ENCODE data around the gene SGSM1.

The SGSM1 gene

DNA sequence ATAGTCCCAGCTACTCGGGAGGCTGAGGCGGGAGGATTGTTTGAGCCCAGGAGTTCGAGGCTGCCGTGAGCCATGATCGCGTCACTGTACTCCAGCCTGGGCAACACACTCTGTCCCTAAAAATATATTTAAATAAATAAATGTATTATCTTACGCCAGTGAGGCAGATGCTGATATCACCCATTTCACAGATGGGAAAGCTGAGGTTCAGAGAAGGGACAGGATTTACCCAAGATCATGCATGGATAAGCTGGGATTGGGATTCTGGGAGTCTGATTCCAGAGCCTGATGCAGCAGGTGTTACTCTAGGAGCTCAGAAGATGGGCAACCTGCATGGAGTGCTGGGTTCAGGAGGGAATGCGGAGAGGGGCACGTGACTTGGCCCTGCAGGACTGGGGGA lies 17.8 kb downstream of the SGSM1 start:
- no peak overlapping the region for H3K27ac ChIP-seq (ENCODE audit: low read depth, low read length)
- H3K27me3 ChIP-seq (ENCODE audit: control insufficient read depth, low read length), result no peaks in the 10 kb centered on the region
- H3K4me2 ChIP-seq (ENCODE audit: low read length), result no peak overlapping the region
- no peaks in the 10 kb centered on the region for H3F3A ChIP-seq (ENCODE audit: control insufficient read depth, insufficient read depth)
- no peaks in the 10 kb centered on the region for H3K36me3 ChIP-seq (ENCODE audit: control insufficient read depth, low read length)
- no peaks in the 10 kb centered on the region for H3K4me1 ChIP-seq (ENCODE audit: control insufficient read depth, low read length)
- no peaks in the 10 kb centered on the region for H3K9me2 ChIP-seq (replicated peaks; ENCODE audit: control insufficient read depth, low read length)
- H3K9me3 ChIP-seq (ENCODE audit: control insufficient read depth, insufficient read depth, low read length), result no peaks in the 10 kb centered on the region
- no peaks in the 10 kb centered on the region for H4K20me1 ChIP-seq (ENCODE audit: control insufficient read depth, insufficient read depth, low read depth, low read length)
- H3K4me3 ChIP-seq (ENCODE audit: low read length), result no peak overlapping the region
- TF ChIP-seq, protein P1, sequence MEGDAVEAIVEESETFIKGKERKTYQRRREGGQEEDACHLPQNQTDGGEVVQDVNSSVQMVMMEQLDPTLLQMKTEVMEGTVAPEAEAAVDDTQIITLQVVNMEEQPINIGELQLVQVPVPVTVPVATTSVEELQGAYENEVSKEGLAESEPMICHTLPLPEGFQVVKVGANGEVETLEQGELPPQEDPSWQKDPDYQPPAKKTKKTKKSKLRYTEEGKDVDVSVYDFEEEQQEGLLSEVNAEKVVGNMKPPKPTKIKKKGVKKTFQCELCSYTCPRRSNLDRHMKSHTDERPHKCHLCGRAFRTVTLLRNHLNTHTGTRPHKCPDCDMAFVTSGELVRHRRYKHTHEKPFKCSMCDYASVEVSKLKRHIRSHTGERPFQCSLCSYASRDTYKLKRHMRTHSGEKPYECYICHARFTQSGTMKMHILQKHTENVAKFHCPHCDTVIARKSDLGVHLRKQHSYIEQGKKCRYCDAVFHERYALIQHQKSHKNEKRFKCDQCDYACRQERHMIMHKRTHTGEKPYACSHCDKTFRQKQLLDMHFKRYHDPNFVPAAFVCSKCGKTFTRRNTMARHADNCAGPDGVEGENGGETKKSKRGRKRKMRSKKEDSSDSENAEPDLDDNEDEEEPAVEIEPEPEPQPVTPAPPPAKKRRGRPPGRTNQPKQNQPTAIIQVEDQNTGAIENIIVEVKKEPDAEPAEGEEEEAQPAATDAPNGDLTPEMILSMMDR (IDR thresholded peaks at IDR 0.05; ENCODE audit: low read depth, low read length, poor library complexity, severe bottlenecking), result no peak
- TF ChIP-seq EZH2phosphoT487 (IDR thresholded peaks at IDR 0.05; ENCODE audit: borderline replicate concordance, low read length), result no peak
- no peaks in the 10 kb centered on the region for H3K79me2 ChIP-seq (ENCODE audit: control insufficient read depth, low read length)

DNA sequence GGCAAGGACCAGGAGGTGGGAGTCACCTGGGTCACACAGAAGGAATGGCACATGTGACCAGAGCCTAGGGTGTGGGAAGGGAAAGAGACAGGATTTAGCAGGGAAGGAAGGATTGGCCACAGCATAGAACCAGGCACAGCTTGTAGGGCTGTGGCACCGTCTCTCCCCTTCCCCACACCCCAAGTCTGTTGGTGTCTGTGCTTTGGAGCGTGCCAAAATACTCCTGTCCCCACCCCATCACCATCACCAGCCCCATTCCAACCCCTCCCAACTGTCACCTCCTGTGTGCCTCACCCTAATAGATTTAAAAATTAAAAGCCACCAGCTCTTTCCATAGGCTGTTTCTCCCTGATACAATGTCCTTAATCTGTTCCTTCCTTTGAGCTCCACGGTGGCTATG lies 18.2 kb downstream of the SGSM1 start:
- no peaks in the 10 kb centered on the region for H3K36me3 ChIP-seq (ENCODE audit: control insufficient read depth, low read length)
- H3K4me1 ChIP-seq (ENCODE audit: control insufficient read depth, low read length), result no peaks in the 10 kb centered on the region
- H3K9me2 ChIP-seq (replicated peaks; ENCODE audit: control insufficient read depth, low read length), result no peaks in the 10 kb centered on the region
- H3K4me3 ChIP-seq (ENCODE audit: low read length), result no peak overlapping the region
- TF ChIP-seq, protein P1 (IDR thresholded peaks at IDR 0.05; ENCODE audit: low read depth, low read length, poor library complexity, severe bottlenecking), result no peak
- TF ChIP-seq EZH2phosphoT487 (IDR thresholded peaks at IDR 0.05; ENCODE audit: borderline replicate concordance, low read length), result no peak
- H3K4me2 ChIP-seq (ENCODE audit: low read length), result no peak overlapping the region
- no peak overlapping the region for H3K27ac ChIP-seq (ENCODE audit: low read depth, low read length)
- no peaks in the 10 kb centered on the region for H3F3A ChIP-seq (ENCODE audit: control insufficient read depth, insufficient read depth)
- H3K9me3 ChIP-seq (ENCODE audit: control insufficient read depth, insufficient read depth, low read length), result no peaks in the 10 kb centered on the region
- H3K79me2 ChIP-seq (ENCODE audit: control insufficient read depth, low read length), result no peaks in the 10 kb centered on the region
- H4K20me1 ChIP-seq (ENCODE audit: control insufficient read depth, insufficient read depth, low read depth, low read length), result no peaks in the 10 kb centered on the region
- no peaks in the 10 kb centered on the region for H3K27me3 ChIP-seq (ENCODE audit: control insufficient read depth, low read length)

- Histone ChIP-seq H3F3A (ENCODE audit: control insufficient read depth, insufficient read depth) (no peaks in the 10 kb centered on the region), H3K9me3 (ENCODE audit: control insufficient read depth, insufficient read depth, low read length) (no peaks in the 10 kb centered on the region), H3K79me2 (ENCODE audit: control insufficient read depth, low read length) (no peaks in the 10 kb centered on the region), H3K4me3 (ENCODE audit: low read length) (no peak overlapping the region), H3K4me1 (ENCODE audit: control insufficient read depth, low read length) (no peaks in the 10 kb centered on the region), H3K36me3 (ENCODE audit: control insufficient read depth, low read length) (no peaks in the 10 kb centered on the region), H3K27me3 (ENCODE audit: control insufficient read depth, low read length) (no peaks in the 10 kb centered on the region), H3K27ac (ENCODE audit: low read depth, low read length) (no peak overlapping the region), H3K4me2 (ENCODE audit: low read length) (no peak overlapping the region), H4K20me1 (ENCODE audit: control insufficient read depth, insufficient read depth, low read depth, low read length) (no peaks in the 10 kb centered on the region), H3K9me2 (replicated peaks; ENCODE audit: control insufficient read depth, low read length) (no peaks in the 10 kb centered on the region)
- TF ChIP-seq, protein P1 (IDR thresholded peaks at IDR 0.05; ENCODE audit: low read depth, low read length, poor library complexity, severe bottlenecking), result no peak
- TF ChIP-seq EZH2phosphoT487 (IDR thresholded peaks at IDR 0.05; ENCODE audit: borderline replicate concordance, low read length), result no peak
Measured at GRCh38 chr22:24824915-24825314, 18.9 kb downstream of the SGSM1 start.

All from DOHH2 (cell line).